IgD-negative memory B cell (primary cell): ENCODE measurements around the gene DHTKD1. TPM values are rescaled to one million over a fixed set of nuclear protein-coding genes. Genes with fewer than 3 reads are reported as not detected.
"Not testable (repeated sequence)": the region's sequence is repeated elsewhere in the genome, so short reads cannot be mapped to it uniquely, and the experiment has no call there.

Experiments used
- H3K27ac Mint-ChIP-seq, 3 donors: one replicate each; pipeline ENCODE4 v1.8.0; 2020 to 2022; ENCODE audit warnings: mild to moderate bottlenecking in 3 of 3, mixed read lengths in 3 of 3, moderate library complexity in 1 of 3
- H3K27me3 Mint-ChIP-seq: one replicate; pipeline ENCODE4 v1.8.0; 2021; ENCODE audit warnings: mixed read lengths
- H3K36me3 Mint-ChIP-seq: one replicate; pipeline ENCODE4 v1.8.0; 2020; ENCODE audit warnings: mild to moderate bottlenecking, mixed read lengths
- H3K4me1 Mint-ChIP-seq, 3 donors: one replicate each; pipeline ENCODE4 v1.8.0; 2020 to 2022; ENCODE audit warnings: mixed read lengths in 3 of 3, mild to moderate bottlenecking in 1 of 3
- H3K4me3 Mint-ChIP-seq, 4 donors: one replicate each; pipeline ENCODE4 v1.8.0; 2020 to 2022; ENCODE audit warnings: mild to moderate bottlenecking in 4 of 4, mixed read lengths in 4 of 4, moderate library complexity in 3 of 4
- H3K9me3 Mint-ChIP-seq, 3 donors: one replicate each; pipeline ENCODE4 v1.8.0; 2020 to 2021; ENCODE audit warnings: mixed read lengths in 3 of 3, mild to moderate bottlenecking in 1 of 3
- polyA plus RNA-seq: library from polyadenylated mRNA; unstranded; fragments of 300-500 nt; fragmentation: Illumina TruSeq; gene quantifications from one replicate; pipeline ENCODE4 v1.2.3, GENCODE V29; 2021

Gene DHTKD1
- polyA plus RNA-seq, 1 donor from 2014 or later = 26.3 TPM

GRCh38 chr10:12150163-12150562, 81.4 kb downstream of the DHTKD1 start:
- Mint-ChIP-seq H3K4me3 (no peak overlapping the region), H3K27me3 (no peaks in the 10 kb centered on the region), H3K4me1 (no peaks in the 10 kb centered on the region), H3K9me3 (no peaks in the 10 kb centered on the region), H3K27ac (no peak overlapping the region), H3K36me3 (peaks cover 16% of the 10 kb centered on the region)

DNA sequence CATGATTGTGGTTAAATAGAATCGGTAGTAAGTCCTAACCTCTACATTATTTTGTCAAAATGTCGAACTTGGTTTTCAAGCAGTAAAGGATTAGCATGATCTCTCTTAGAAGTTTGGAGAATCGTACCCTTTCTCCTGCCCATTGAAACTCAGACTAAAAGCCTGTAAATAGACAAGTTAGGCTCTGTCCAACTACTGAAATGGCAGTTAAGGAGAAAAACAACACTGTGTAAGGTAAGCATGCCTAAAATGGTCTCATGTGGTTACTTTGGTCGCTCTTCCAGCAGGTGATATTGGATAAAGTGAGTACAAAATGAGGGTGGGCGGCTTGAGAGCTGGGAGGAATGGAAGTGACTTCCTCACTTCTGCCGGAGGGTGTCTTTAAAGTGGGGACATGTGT, 85.8 kb downstream of the DHTKD1 start:
- H3K27ac Mint-ChIP-seq = no peak overlapping the region
- H3K27me3 Mint-ChIP-seq = no peaks in the 10 kb centered on the region
- H3K36me3 Mint-ChIP-seq = peaks cover 10% of the 10 kb centered on the region
- H3K4me1 Mint-ChIP-seq = no peaks in the 10 kb centered on the region
- H3K4me3 Mint-ChIP-seq = no peak overlapping the region
- no peaks in the 10 kb centered on the region for H3K9me3 Mint-ChIP-seq

- Mint-ChIP-seq H3K4me3 (no peak overlapping the region), H3K27ac (no peak overlapping the region), H3K36me3 (peaks cover 6% of the 10 kb centered on the region), H3K4me1 (no peaks in the 10 kb centered on the region), H3K27me3 (no peaks in the 10 kb centered on the region), H3K9me3 (no peaks in the 10 kb centered on the region)
These were observed 87.8 kb downstream of the DHTKD1 start for GRCh38 chr10:12156367-12157123.

DNA sequence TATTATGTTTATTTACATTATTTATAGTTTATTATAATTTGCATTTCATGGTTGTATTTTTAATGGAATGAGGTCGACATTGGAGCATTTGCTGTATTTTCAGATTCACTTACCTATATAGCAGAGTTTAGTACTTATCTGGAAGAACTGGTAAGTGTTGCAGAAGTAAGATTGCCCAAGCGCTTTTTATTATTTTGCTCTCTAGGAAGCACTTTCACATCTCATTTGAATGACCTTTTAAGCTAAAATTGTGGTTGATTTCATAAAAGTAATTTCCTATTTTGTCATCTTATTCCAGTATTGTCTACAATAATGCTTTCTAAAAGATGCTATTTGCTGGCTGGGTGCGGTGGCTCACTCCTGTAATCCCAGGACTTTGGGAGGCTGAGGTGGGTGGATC, 89.4 kb downstream of the DHTKD1 start:
- H3K9me3 Mint-ChIP-seq = no peaks in the 10 kb centered on the region
- H3K4me1 Mint-ChIP-seq = no peaks in the 10 kb centered on the region
- H3K27ac Mint-ChIP-seq = peak overlapping the region in 1 of 3 donors; percentile 39
- H3K27me3 Mint-ChIP-seq = no peaks in the 10 kb centered on the region
- H3K36me3 Mint-ChIP-seq = peaks cover 6% of the 10 kb centered on the region
- no peak overlapping the region for H3K4me3 Mint-ChIP-seq

DNA sequence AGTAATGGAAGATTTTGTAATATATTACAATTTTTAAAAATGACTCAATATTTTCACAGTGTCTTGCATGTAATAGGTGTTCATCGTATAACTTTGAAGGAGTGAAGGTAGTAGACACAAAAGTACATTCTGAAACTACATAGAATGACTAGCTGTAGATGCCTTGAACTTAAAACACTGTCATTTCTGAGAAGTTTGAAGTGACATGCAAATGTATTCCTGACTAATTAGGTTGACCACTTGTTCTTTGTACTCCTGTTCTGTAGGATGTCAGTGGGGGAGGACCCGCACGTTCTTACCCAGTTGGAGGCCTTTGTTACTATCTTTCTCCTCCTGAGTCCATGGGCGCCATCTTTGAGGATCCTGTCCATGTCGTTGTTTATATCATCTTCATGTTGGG, 91.9 kb downstream of the DHTKD1 start:
- H3K27me3 Mint-ChIP-seq = no peaks in the 10 kb centered on the region
- peaks cover 4% of the 10 kb centered on the region for H3K36me3 Mint-ChIP-seq
- H3K9me3 Mint-ChIP-seq = no peaks in the 10 kb centered on the region
- no peak overlapping the region for H3K27ac Mint-ChIP-seq
- H3K4me3 Mint-ChIP-seq = no peak overlapping the region
- H3K4me1 Mint-ChIP-seq = no peaks in the 10 kb centered on the region

- H3K27me3 Mint-ChIP-seq = no peaks in the 10 kb centered on the region
- no peaks in the 10 kb centered on the region for H3K4me1 Mint-ChIP-seq
- no peaks in the 10 kb centered on the region for H3K9me3 Mint-ChIP-seq
- H3K4me3 Mint-ChIP-seq = no peak overlapping the region
- H3K36me3 Mint-ChIP-seq = peaks cover 9% of the 10 kb centered on the region
- no peak overlapping the region for H3K27ac Mint-ChIP-seq
These were observed 94.2 kb downstream of the DHTKD1 start for GRCh38 chr10:12162927-12163326.

DNA sequence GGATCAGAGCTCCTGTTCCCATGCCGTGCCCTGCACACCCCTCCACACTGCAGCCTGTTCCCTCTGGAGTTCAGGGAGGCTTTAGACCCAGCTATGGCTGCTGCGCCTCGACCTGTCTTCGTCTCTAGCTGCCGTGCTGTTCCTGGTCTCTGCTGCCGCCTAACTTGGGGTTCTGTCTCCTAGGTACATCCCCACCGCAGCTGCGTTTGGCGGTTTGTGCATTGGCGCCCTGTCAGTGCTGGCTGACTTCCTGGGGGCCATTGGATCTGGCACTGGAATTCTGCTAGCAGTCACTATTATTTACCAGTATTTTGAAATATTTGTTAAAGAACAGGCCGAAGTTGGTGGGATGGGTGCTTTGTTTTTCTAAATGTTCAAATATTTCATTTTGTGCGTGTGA, 95.3 kb downstream of the DHTKD1 start:
- Mint-ChIP-seq H3K9me3 (no peaks in the 10 kb centered on the region), H3K27ac (no peak overlapping the region), H3K27me3 (no peaks in the 10 kb centered on the region), H3K4me3 (no peak overlapping the region), H3K4me1 (no peaks in the 10 kb centered on the region), H3K36me3 (peaks cover 9% of the 10 kb centered on the region)

DNA sequence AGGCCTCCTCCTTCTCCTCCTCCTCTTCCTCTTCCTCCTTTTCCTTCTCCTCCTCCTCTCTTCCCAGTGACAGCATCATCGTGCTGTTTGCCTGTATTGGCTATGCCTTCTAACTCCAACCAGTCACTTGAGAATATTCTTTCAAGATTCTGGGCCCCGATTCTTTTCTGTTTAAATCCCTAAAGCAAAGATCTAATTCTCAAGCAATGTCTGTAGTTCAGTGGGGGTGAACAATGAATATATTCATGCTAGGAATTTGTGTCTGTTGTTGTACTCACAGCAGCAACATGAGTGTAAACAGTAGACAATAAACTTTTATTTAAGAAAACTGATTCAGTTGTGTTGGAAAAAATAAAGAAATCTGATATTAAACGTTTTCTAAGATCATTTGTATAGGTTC, 96.3 kb downstream of the DHTKD1 start:
- H3K27ac Mint-ChIP-seq = no peak overlapping the region
- H3K36me3 Mint-ChIP-seq = peaks cover 9% of the 10 kb centered on the region
- H3K4me1 Mint-ChIP-seq = no peaks in the 10 kb centered on the region
- no peaks in the 10 kb centered on the region for H3K9me3 Mint-ChIP-seq
- no peaks in the 10 kb centered on the region for H3K27me3 Mint-ChIP-seq
- no peak overlapping the region for H3K4me3 Mint-ChIP-seq

GRCh38 chr10:12165999-12166775, 97.4 kb downstream of the DHTKD1 start:
- Mint-ChIP-seq H3K36me3 (peaks cover 5% of the 10 kb centered on the region), H3K27ac (no peak overlapping the region), H3K4me3 (no peak overlapping the region), H3K4me1 (no peaks in the 10 kb centered on the region), H3K9me3 (no peaks in the 10 kb centered on the region), H3K27me3 (no peaks in the 10 kb centered on the region)

- not testable (repeated sequence) for H3K27me3 Mint-ChIP-seq, H3K27ac Mint-ChIP-seq, H3K9me3 Mint-ChIP-seq, H3K4me3 Mint-ChIP-seq, H3K4me1 Mint-ChIP-seq, H3K36me3 Mint-ChIP-seq
These were observed 102.8 kb downstream of the DHTKD1 start for GRCh38 chr10:12171512-12171911.

Other genes starting within 250 kb of the DHTKD1 start
- not detected for gene PROSER2, start 245.6 kb upstream of the DHTKD1 start, polyA plus RNA-seq
- gene UPF2, start 26.1 kb upstream of the DHTKD1 start, polyA plus RNA-seq = 32.2 TPM
- 1.5 TPM for gene SEC61A2, start 60.7 kb downstream of the DHTKD1 start, polyA plus RNA-seq
- 48.6 TPM for gene NUDT5, start 126.9 kb downstream of the DHTKD1 start, polyA plus RNA-seq
- 104 TPM for gene CDC123, start 127.2 kb downstream of the DHTKD1 start, polyA plus RNA-seq